ENCODE measurements around the gene CDS2.

Gene CDS2

DNA sequence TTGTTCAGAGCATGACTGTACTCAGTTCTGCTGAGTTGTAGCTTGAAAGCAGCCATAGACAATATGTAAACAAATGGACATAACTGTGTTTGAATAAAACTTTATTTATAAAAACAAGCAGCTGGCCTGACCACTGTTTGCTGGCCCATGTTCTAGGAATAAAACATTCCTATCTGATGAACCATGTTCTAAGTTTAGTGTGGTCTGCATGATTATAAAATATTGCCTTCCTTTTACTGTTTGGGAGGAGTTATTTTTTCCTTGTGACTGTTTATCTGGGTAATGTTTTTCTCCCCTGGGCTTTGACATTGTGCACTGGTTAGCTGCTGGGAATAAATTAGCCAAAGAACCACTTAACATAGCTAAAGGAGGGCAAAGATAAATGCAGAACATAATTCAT, 55.1 kb downstream of the CDS2 start:
- no peak overlapping the region; the same call in 1 of the 2 replicates for H3K27ac ChIP-seq
- TF ChIP-seq, protein P1, sequence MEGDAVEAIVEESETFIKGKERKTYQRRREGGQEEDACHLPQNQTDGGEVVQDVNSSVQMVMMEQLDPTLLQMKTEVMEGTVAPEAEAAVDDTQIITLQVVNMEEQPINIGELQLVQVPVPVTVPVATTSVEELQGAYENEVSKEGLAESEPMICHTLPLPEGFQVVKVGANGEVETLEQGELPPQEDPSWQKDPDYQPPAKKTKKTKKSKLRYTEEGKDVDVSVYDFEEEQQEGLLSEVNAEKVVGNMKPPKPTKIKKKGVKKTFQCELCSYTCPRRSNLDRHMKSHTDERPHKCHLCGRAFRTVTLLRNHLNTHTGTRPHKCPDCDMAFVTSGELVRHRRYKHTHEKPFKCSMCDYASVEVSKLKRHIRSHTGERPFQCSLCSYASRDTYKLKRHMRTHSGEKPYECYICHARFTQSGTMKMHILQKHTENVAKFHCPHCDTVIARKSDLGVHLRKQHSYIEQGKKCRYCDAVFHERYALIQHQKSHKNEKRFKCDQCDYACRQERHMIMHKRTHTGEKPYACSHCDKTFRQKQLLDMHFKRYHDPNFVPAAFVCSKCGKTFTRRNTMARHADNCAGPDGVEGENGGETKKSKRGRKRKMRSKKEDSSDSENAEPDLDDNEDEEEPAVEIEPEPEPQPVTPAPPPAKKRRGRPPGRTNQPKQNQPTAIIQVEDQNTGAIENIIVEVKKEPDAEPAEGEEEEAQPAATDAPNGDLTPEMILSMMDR (conservative IDR thresholded peaks at IDR 0.05) = no peak

DNA sequence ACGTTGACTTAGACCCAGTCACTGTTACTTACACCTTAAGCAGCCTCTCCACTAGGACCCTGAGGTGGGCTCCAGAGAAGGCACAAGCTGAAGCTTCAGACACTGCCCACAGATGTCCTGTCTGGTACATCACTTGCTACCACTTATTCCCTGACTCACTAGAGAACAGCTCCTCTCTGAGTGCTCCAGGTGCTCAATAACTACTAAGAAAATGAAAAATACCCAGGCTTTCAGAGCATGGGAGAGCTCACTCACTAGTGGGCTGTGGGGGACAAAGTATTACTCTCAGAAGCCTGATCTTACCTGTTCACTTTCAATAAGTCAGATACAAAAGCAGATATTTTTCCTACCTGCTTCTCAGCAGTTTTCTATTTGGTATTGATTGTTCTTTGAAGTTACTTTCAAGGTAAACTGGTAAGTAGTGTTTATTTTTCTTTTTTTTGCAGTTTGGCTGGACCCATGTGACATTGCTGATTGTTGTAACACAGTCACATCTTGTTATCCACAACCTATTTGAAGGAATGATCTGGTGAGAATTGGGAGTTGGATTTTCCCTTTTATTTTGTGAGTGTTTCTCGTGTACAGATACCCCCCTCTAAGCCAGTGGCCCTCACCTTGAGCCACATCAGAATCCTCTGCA, 55.9 kb downstream of the CDS2 start:
- H3K27ac ChIP-seq = no peak overlapping the region
- TF ChIP-seq, protein P1 (conservative IDR thresholded peaks at IDR 0.05) = no peak

DNA sequence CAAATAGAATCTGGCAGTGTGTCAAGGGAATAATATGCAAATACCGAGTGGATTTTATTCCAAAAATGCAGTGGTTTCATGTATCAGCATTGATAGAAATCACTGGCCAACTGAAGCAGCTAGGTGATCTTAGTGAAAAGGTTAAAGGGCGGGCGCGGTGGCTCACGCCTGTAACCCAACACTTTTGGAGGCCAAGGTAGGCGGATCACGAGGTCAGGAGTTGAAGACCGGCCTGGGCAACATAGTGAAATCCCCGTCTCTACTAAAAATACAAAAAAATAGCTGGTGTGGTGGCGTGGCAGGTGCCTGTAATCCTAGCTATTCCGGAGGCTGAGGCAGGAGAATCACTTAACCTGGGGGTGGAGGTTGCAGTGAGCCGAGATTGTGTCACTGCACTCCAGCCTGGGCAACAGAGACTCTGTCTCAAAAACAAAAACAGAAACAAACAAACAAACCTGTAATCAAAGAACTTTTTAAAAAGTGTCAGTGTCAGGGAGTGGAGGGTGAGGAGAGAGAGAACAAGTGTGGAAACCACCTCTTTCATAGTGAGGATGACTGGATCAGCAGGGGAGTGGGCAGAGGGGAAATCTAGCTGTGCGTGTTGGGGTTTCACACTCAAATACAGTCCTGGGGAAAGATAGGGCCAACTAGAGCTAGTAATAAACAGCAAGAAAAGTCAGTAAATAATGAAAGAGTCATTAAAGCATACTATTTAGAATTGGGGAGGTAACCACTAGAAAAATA, 57.1 kb downstream of the CDS2 start:
- TF ChIP-seq, protein P1 (conservative IDR thresholded peaks at IDR 0.05) = no peak
- no peak overlapping the region for H3K27ac ChIP-seq

DNA sequence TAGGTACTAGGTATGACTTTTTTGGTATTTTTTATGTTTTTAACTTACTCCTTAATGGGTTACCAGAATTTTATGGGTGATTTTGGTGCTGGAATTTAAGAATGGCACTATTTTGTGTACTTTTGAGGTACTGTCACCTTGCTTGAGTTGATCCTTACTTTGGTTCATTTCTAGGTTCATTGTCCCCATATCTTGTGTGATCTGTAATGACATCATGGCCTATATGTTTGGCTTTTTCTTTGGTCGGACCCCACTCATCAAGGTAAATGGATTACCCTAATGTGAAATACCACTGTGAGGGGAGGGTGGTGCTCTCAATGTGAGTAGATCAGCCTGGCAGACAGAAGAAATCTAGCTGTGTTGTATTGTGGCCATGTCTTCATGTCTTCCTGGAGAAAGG, 57.9 kb downstream of the CDS2 start:
- H3K27ac ChIP-seq = no peak overlapping the region
- TF ChIP-seq, protein P1 (conservative IDR thresholded peaks at IDR 0.05) = no peak

DNA sequence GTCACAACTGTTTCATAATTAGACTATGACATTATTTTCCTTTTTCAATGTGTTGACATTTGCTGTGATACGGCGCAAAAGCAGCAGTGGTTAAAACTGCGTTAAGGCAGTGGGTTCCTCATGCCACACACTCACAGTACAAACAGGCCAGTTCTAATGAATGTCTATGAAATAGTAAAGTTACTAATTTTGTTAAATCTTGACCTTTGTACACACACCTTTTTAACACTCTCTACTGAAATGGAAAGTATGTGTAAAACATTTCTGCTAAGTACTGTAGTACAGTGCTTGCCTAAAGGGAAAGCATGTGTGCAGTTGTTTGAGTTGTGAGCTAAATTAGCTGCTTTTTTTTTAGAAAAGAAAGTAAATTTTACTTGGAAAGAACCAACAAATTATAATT, 60.3 kb downstream of the CDS2 start:
- H3K27ac ChIP-seq = no peak overlapping the region

DNA sequence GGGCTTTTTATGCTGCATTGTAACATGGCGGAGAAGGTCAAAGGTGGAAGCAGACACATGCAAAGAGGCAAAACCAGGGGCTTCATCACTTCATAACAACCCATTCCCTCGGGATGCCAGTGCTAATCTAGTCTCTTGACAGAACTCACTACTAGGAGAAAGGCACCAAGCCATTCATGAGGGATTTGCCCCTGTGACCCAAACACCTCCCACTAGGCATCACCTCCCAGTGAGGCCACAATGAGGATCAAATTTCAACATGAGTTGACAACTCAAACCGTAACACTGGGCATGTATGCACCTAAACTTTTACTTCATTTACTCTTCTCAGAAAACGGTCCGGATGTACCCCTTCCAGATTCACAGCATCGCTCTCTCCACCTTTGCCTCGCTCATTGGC, 61.9 kb downstream of the CDS2 start:
- H3K27ac ChIP-seq = no peak overlapping the region
- TF ChIP-seq, protein P1 (conservative IDR thresholded peaks at IDR 0.05) = no peak

More for the DNA sequence above, 60.3 kb downstream of the CDS2 start:
- TF ChIP-seq, protein P1 (conservative IDR thresholded peaks at IDR 0.05) = no peak

DNA sequence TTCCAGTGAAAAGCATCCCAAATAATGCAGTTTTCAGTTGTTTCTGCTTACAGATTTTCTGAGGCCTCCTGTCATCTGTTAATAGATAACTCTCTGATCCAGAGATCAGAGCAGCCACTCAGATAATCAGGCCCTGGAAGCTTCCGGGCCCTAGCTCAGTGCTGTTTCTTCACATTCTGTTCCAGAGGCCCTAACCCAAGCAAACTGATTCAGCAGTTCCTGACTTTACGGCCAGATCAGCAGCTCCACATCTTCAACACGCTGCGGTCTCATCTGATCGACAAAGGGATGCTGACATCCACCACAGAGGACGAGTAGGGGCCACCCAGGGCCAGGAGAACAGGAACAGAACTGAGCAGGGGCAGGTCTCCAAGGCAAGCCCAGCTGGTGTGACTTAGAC, 63.1 kb downstream of the CDS2 start:
- H3K27ac ChIP-seq = no peak overlapping the region
- TF ChIP-seq, protein P1 (conservative IDR thresholded peaks at IDR 0.05) = no peak

Data from VCaP (cell line).